HG02981 (cell line): Measurements from ENCODE around the gene MGP.

ENCODE experiments used
- ATAC-seq: cut with Tn5 transposase; IDR thresholded peaks from one replicate; pipeline ENCODE4 v1.9.1; 2021; ENCODE audit warnings: mild to moderate bottlenecking, moderate library complexity; ENCODE audit not compliant: unreplicated experiment

Gene MGP

DNA sequence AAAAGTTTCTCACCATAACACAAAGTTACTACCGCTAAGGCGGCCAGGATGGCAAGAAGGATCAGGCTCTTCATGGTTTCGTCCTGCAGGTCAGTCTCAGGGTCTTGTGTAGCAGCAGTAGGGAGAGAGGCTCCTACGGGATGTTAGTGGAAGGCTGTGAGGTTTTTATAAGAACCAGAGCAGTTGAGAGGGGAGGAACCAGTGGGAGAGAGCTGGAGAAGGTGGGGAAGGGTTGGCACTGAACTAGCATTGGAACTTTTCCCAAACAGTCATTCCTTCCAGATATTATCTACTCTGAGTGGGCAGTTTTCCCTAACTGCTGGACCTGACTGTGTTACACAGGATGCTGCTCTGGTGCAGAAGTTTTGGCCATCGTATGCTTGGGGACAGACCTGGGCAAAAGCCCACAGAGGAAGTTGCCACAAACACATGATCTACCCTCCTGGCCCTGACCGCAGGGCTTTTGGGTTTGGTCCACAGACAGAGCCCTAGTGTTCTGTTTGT lies at the start of gene MGP:
Gene MGP, minus strand, starts transcription at position 137 of the 504 bp plus-strand sequence. Its CDS starts 63 bp downstream, at position 74.
- ATAC-seq = no peak

DNA sequence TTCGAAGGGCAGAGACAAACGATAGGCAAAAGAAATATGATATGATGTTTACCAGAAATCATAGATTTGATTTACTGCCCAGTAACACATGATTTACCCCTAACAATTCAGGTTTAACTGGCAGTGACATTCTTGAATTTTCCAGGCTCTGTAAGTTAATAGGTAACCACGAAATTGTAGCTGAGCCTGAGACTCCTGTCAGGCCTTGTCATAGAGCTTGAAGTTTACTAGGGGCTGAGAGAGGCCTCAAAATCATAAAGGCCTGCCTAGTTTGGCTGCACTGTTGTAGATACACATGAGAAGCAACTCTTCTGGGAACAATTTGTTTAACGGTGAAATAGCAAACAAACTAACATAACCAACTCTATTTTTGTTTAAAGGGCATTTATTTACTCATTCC lies 49.4 kb upstream of the MGP start:
- ATAC-seq = no peak

DNA sequence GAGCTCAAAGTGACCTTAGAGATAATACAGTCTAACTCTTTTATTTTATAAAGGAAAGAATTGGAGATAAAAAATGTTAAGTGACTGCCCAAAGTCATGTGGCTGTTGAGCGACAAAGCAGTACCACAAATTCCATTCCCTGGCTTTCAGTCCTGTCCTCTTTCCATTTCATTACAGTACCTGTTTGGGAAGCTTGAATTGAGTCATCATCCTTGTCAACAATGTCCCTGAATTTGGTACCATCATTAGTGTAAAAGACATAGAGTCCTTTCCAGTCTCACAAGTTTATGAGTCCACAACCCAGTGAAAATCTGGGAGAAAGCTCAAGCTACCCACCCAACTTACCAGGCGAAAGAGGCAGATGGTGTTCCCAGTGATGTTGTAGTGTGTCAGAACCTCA lies 48.9 kb upstream of the MGP start:
- no peak for ATAC-seq

DNA sequence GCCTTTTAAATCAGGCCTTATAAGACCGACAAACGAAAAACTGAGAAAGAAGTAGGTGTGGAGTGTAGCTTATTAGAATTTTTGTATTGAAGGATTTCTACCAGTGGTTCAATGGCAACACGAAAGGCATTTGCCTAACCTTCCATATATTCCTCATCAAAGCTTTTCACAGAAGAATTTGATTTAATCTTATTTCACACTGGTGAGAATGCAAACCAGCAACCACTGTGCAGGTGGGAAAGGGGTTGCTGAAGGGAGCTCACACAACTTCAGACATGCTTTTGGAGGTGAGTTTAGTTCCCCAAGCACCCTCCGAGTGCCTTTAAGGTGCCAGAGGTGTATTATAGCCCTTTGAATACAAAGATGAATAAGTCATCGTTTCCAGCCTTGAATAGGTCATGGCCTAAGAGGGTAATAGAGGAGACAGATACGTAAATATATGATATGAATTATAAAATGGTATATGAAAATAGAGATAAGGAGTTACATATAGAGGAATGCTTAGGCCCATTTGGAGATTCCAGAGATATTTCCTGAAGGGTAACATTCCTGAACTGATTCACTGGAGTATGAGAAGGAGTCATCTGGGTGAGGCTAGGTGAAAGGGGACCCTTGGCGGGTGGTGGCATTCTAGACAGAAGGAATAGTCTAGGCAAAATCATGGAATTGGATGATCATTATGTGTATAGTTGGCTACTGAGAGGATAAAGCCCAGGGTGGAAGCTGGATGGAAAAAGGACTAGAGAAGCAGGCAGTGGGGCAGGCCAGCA lies 46.3 kb upstream of the MGP start:
- no peak for ATAC-seq

DNA sequence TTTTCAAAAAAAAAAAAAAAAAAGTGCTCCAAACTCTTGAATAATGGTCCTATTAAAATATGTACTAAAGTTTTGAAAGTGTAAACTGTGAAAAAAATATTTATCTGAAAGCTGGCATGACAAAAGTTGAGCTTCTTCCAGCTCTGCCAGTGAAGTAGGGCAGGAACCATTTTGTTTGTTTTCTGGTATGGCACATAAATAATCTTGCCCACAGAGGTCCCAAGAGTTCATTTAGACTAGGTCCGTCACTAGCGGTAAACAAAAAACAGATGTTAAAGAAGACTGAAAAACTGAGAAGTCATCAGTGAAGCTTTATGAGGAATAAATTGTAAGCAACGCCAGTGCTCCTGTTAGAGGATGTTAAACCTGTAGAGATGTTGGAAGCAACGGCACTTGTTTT lies 45.7 kb upstream of the MGP start:
- no peak for ATAC-seq

DNA sequence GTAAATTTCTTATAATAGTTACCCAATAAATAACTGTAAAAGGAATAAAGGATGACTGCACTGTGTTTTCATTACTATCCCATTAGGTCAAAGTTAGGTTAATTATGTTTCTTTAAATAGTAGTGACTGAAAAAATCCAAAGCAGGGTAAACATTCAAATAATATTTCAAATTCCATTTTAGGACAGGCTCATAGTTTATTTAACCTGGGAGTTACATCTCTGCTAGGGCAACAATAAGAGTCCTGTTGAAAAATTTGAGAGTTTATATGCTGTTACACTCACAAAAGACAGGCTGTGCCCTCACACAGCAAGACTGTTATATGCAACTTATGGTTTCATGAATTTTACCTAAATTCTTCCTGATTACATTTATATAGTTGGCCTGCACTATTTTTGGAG lies 44.6 kb upstream of the MGP start:
- no peak for ATAC-seq

DNA sequence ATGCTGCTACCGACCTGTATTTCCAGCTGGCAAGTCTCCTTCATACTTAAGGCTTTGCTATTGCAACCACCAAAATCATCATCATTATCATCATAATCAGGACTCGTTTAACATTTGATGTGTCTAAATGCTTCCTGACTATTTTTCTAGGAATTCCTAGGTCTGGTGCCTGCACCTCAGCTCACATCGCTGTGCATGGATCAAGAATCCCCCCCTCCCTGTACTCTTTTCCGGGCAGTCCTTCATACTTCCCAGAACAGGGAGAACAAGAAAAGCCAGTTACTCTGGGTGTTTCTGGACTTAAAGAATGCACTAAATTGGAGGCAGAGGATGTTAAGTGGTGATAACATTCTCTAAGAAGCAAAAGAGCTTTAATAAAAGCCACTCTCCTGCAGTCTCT lies 43.3 kb upstream of the MGP start:
- no peak for ATAC-seq

DNA sequence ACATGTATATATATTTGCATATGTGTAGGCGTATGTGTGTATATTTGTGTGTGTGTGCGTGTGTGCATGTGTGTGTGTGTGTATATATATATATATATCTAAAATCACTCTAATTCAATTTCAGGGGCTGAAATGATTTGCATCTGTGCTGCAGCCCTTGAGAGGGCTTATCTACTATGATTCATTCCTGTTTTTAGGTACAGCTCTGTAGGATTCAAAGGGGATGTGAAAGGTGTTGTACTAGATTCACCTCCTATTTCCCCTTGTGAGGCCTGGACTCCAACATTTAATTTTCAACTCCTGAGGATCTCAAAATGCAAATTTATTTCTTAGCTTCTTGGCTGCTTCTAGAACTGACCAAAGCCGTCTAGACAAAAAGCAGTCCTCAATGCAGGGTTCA lies 41.6 kb upstream of the MGP start:
- ATAC-seq = no peak

DNA sequence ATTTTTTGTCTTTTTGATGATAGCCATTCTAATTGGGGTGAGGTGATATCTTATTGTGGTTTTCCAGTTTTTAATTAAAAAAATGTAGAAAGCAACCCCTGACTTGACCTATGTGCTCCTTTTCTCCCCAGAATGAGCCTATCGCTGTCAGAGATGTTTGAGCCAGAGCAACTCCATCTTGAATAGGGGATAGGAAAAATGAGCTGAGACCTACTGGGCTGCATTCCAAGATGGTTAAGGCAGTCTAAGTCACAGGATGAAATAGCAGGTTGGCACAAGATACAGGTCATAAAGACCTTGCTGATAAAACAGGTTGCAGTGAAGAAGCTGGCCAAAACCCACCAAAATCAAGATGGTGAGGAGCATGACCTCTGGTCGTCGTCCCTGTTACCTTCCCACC lies 38.9 kb upstream of the MGP start:
- no peak for ATAC-seq

DNA sequence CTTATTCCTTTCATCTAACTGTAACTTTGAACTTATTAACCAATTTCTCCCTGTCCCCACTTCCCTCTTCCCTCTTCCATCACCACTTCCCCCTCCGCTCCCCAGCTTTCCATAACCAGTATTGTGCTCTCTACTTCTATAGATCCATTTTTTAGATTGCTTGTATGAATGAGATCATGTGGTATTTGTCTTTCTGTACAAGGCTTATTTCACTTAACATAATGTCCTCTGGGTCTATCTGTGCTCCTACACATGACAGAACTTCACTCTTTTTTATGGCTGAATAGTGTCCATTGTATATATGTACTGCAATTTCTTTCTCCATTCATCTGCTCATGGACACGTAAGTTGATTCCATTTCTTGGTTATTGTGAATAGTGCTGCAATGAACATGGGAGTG lies 38.3 kb upstream of the MGP start:
- no peak for ATAC-seq

DNA sequence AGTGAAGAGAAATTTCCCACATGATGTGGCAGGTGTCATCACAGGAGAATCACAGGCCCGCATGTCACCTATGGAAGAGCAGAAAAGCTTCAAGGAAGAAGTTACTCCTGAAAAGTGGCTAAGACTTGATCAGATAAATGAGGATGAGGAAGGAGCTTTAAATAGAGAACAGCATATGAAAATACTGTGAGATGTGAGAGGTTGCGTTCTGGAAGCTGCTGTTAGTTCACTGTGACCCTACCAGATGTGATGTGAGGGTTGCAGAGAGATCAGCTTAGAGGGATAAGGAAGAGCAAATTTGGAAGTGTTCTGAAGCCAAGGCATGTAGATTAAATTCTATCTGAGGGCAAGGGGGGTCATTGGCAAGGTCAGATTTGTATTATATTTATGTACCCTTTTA lies 35.6 kb upstream of the MGP start:
- ATAC-seq = peak; percentile 46

DNA sequence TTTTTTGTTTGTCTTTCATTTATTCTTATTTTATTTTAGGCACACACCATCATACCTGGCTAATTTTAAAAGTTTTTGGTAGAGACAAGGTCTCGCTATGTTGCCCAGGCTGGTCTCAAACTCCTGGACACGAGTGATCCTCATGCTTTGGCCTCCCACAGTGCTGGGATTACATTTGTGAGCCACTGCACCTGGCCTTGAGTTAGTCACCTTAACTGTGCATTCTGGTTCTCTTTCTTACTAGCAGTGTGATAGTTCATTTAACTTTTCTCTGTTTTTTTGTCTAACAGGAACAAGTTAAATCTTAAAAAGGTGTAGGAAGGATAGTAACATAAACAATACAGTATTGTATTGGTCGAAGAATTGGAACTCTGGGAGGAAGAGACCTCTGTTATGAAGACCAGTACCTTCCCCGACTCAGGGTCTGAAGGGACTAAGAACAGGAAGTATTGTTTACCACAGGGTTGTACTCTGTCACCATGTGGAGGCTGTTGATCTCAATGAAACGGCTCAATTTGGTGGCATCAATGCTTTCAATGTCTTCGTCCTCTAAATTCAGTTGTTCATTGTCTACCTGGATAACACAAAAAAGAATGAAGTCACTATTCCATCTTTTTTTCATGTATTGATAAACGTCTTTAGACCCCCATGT lies 34.9 kb upstream of the MGP start:
- peak; percentile 52 for ATAC-seq

DNA sequence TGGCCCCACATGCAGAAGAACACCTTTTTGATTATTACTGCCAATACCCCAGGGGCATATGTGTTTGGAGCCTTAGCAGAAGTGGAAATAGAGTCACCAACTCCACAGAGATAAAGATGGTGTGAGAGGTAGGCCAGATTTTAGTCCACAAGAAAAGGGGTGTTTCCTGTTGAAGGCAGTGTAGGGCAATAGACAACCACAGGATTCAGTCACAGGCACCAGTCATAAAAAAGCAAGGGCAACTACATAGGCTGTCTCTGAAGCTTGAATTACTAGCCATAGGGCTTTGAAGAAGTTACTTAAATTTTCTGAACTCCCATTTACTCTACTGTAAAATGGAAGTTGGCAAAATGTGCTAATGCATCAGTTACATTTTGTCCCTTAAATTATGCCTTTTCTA lies 33.8 kb upstream of the MGP start:
- ATAC-seq = no peak

DNA sequence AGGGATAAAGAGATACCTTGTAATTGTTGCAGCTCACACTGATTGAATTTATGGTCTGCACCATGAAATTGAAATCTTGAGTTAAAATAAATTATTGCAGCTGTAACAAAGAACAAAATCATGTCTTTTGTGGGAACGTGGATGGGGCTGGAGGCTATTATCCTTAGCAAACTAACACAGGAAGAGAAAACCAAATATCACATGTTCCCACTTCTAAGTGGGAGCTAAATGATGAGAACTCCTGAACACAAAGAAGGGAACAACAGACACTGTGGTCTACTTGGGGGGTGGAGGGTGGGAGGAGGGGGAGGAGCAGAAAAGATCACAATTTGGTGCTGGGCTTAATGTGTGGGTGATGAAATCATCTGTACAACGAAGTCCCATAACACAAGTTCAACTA lies 30.1 kb upstream of the MGP start:
- no peak for ATAC-seq

DNA sequence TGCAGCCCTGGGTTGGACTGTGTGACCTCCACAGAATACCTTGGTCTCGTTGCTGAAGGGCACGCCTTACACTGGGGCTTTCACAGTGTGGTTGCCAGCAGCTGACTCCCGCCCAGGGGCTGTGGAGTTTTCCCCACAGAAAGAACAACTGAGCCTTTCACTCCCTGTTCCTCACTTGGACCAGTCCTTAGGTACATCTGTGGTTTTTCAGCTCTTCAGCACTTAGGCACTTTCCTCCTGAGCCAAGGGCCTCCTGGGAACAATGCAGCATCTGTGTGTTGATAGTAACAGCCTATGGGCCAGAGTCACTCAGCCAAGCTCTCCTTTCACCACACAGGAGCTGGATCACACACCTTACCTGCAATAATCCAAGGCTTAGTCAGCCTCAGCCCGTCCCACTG lies 27.7 kb upstream of the MGP start:
- ATAC-seq = no peak

DNA sequence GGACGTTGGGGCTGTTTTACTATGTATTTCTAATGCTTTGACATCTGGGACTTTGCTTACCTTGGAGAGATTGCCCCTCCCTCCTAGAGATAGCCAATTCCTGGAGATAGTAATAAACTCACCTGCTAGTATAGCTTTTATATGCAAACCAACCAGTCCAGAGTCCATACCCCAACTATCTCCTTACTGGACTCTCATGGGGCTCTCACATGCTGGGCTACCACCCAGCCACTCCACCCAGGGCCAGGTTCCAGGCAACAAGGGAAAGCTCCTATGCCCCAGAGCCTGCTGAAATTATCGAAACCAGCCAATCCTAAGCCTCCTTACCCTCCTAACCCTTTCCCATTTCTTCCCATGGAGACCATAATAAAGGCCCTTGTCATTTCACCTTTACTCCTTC lies 25.5 kb upstream of the MGP start:
- no peak for ATAC-seq

DNA sequence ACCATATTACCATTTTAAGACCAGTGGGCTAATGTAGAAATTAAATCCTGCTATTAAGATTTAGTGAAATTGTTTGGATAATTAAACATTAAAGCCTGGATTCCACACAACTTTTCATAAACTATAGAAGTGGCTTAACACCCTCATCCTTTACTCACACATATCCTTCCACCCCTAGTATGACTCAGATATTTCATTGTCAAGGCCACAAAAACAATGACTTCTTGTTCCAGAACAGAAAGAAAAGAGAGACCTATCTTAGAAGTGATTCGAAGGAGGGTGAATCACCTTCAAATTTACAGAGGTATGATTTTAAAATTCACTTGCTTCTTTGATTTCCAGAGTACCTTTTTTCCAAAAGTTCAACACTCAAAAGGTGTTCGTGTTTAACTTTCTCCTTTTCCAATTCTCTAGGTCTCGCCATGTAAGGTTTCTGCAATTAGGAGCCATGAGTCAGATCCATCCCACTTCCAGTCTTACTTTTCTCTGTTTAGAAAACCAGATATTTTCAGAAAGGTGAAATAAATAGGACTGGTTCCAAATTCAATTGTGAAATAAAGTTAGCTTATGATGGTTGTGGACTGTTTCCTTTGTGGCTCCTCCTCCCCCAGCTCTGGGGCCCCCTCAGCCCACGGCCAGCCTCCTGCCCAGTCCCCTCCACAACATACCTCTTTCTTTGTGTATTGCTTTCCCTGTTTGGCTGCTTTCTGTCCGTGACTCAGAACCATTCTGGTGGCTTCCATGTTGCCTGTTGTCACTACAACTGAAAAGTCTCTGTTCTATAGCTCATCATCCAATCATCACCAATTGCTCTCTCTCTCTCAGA lies 24.6 kb upstream of the MGP start:
- ATAC-seq = no peak

DNA sequence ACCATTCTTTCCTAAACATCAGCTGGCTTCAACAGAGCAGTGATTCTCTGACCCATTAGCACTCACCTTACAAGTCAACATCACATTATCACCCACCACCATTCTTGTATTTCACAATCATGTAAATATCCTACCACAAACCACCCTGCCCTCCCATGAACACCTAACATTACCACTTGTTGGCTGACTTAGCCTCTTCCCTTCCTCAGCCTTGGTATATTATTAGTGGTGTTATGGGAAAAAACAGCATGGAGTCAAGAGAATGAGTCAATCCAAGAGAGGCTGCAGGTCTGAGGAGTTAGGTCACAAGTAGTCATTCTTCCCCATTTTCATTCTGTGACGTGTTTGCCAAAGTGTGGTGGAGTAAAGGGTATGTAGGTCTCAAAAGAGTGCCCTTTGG lies 22.3 kb upstream of the MGP start:
- no peak for ATAC-seq

DNA sequence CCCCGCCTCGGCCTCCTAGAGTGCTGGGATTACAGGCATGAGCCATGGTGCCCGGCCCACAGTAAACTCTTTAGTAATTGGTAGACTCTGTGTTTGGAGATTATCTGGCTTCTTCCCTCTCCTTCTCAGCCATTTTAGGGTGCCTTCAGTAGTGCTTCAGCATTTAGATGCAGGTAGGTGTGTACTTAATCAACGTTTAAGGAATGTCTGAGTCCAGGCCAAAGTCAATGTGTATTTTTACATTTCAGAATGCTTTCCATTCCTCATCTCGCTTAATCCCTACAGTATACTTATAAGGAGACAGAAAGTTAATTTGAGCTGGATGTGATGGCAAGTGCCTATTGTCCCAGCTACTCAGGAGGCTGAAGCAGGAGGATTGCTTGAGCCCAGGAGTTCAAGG lies 20.5 kb upstream of the MGP start:
- ATAC-seq = no peak

DNA sequence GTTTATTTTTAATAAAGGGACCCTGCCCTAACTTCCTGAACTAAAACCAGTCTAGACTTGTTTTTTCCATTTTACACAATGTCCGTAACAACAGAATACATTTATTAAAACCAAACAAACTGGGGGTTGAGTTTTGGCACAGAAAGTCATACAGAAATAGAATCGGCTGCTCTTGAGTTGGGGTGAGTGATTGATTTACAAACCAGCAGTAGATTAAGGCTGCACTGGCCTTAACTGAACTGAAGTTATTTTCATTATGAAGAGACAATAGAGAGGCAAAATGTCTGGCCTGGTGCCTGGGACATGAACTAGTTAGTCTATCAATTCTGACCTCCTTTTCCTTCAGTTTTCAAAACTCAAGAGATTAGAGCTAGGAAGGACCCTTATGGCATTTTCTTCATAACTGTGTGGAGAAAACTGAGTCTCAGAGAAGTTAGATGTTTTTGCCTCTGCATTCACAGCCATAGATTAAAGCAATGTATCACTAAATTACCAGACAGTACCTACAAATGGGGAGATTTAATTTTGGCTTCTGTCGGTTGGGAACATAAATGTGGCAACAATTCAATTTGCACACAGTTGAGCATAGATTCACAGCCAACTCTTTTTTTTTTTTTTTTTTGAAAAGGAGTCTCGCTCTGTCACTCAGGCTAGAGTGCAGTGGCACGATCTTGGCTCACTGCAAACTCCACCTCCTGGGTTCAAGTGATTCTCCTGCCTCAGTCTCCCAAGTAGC lies 19.8 kb upstream of the MGP start:
- ATAC-seq = no peak

DNA sequence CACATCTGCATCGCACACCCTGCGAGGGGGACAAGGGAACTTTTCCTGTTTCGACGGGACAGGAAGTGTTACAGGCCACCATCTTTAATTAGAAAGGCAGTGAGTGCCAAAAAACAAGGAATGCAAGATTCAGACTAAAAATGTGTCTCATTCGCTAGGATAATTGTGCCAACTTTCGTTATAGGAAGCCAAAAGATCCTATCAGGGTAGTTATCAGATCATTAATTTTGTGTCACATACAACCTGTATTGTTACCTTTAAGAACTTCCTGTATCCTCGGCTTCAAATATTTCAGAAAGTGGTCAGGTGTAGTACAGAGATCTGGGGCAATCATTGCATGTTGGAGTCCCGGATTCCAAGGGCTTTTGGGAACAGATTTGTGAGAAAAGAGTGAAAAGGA lies 19.2 kb upstream of the MGP start:
- ATAC-seq = no peak
